Measurements from ENCODE around the gene CELF2.
A peak's percentile ranks its signal among the peaks of the same experiment; 100 is the strongest.

Gene CELF2

DNA sequence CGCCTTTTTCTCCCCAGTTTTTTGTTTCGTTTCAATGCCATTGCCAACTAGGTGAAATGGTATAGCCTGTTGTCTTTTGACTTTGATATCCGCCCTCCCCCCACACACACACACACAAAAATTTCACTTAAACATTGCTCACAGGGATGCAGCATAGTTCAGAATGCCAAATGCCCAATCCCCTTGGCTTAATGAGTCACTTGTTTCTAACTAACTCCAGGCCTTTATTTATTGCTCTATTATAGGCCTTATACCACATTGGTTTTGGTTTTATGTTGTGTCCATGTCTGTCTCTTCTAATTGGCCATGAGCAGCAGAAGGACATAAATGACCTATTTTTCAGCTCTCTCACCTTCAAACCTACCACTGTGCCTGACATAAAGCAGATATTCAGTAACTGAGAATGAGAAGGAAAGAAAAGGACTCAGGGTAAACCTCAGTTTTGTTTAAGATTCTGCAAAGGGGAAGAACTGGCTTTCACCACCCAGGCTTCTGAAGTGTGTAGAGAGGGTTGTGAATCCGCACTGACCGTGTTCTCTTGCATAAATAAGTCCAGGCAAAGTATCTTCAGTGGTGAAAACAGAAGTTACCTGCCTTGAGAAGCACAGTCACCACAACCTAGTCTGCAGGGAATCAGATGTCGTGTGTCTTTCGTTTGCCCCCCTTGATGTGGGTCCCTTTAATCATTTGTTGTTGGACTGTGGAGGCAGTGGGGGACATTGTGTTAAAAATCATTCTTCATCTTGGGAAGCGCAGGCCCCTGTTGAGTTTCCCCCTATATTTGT lies 139.8 kb downstream of the CELF2 start:
- no peak for DNase-seq (ENCODE audit: low read depth)

DNA sequence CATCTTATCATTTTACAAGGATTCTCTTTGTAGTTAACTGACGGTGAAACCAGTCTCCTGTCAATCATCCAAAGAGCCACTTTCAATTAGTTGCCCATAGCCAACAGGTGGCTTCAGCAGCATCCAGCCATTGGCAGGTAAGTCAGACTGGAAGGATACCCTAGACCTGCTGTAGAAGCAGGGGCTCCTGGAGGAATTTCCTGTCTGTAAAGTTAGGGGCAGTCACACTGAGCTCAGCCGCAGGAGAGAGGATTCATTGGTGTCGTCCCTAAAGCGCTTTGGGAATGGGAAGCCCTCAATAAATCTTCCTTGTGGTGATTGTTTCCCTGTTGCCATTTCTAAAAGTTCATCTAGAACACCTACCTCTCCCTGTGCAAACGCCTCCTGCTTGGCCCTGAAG lies 140.4 kb downstream of the CELF2 start:
- no peak for DNase-seq (ENCODE audit: low read depth)

- no peak for DNase-seq (ENCODE audit: low read depth)
Observed at GRCh38 chr10:11159543-11160215, 142.0 kb downstream of the CELF2 start.

GRCh38 chr10:11161096-11161495 lies 143.4 kb downstream of the CELF2 start:
- DNase-seq (ENCODE audit: low read depth), result no peak

GRCh38 chr10:11161910-11162309 lies 144.2 kb downstream of the CELF2 start:
- DNase-seq (ENCODE audit: low read depth), result no peak

- peak; percentile 54 for DNase-seq (ENCODE audit: low read depth)
Observed at GRCh38 chr10:11162828-11163599, 145.3 kb downstream of the CELF2 start.

DNA sequence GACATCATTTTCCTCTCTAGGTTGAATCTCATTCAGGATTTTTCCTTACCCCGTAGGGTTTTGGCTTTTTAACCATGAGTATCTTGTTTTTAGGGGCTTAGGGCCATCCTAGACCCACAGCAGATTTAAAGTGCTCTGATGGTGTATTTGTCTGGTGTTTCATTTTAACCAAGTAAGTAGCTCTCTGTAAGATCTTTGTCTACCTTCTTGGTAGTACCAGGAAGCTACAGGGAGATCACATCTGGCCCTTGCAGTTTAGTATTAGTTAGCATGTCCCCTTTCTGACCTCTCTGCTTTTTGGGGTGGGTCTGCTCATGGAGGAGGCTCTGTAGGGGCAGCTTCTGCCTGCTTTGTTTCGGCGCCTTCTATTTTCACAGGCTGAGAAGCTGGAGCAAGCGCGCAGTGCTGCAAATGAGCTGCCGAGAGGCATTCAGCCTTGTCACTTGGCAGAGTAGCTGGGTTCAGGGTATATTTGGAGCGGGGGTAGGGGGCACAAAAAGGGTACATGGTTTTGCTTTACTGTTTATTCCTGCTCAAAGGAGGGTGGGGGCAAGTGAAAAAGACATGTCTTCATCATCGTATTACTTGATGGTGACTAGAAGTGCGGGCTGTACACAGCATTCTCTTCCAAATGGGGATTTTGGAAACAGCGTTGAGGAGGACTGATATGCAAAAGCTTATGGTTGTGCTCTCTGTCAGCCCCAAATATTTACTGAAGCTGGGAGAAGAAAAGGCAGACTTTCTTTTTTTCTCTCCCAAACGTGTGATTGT lies 146.3 kb downstream of the CELF2 start:
- no peak for DNase-seq (ENCODE audit: low read depth)

DNA sequence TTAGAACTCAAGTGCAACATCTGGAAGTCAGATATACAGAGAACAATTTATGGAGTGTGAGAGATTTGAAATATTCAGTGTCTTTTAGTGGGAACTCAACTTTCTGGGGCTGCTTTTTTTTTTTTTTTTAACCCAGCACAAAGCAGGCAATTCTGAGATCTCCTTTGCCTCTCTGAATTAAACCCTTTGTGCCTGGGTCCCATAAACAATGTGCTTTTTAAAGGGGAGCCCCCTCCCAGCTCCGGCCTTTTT lies 146.8 kb downstream of the CELF2 start:
- no peak for DNase-seq (ENCODE audit: low read depth)

- DNase-seq (ENCODE audit: low read depth), result peak; percentile 62
Observed at GRCh38 chr10:11164803-11165590, 147.3 kb downstream of the CELF2 start.

GRCh38 chr10:11165591-11166543 lies 148.2 kb downstream of the CELF2 start:
- DNase-seq (ENCODE audit: low read depth), result peak; percentile 54

DNA sequence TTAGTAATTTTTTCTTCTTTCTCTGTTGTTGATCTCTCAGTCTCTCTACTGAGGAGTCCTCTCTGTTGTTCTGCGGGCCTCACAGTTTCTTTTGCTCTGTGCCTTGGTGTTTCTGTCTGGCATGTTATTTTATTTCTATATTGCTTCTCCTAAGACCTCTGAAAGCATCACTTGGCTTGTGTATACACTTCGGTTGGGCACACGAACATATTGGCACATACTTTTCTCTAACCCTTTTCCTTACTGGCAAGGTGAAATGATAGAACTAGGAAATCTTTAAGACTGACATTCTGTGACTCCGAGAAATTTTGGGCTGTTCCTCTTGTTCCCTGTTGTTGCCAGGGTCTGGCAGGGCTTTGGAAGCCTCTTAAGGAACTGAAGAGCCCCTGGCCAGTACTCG lies 148.9 kb downstream of the CELF2 start:
- no peak for DNase-seq (ENCODE audit: low read depth)

GRCh38 chr10:11167233-11167966 lies 149.7 kb downstream of the CELF2 start:
- no peak for DNase-seq (ENCODE audit: low read depth)

DNA sequence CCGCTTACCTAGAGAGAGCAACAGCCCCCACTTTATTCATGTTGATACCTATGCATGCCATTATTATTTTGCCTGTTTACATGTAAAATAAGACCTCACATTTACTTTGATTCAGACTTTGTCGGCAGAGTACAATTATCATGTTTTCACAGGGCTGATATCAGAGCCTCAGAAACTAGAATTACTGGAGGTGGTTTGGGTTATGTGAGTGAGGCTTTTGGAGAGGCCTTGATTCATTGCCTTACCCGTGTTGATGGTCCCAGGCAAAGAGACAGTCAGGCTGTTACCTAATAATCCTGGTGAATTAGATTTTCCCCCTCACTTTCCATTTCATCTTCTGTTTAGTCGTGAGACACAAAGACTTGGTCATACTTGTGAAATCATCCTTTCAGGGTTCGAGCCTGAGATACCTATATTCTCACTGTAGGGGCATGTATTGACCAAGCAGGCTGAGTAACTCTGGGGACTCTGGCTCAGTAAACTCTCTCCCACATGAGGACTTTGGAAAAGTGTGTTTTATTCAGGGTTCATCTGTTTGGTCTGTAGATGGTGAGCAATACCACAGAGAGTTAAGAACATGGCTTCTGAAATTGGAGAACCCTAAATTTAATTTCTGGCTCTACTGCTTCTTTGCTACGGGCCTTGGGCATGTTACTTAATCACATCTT lies 150.9 kb downstream of the CELF2 start:
- DNase-seq (ENCODE audit: low read depth), result no peak

DNA sequence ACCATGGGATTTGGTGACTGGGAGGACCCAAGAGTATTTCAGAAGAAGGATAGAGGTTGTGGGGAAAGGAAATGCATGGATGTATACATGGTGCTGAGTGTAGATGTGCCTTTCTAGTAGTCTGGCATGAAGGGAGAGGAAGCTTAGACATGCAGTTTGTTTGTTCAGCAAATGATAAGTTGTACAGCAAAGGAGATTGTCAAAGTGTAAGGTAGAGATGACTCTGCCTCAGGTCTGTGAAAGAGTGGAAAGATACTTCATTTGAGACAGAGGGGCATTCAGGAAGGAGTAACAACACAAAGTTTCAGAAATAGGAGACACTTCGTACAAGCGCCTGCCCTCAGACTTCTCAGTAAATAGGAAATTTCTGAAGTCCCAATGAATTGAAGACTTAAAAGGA lies 152.3 kb downstream of the CELF2 start:
- no peak for DNase-seq (ENCODE audit: low read depth)

GRCh38 chr10:11170574-11170973 lies 152.9 kb downstream of the CELF2 start:
- no peak for DNase-seq (ENCODE audit: low read depth)

GRCh38 chr10:11170993-11171851 lies 153.6 kb downstream of the CELF2 start:
- DNase-seq (ENCODE audit: low read depth), result peak; percentile 49

- no peak for DNase-seq (ENCODE audit: low read depth)
Observed at GRCh38 chr10:11173042-11173441, 155.4 kb downstream of the CELF2 start.

GRCh38 chr10:11175823-11176243 lies 158.2 kb downstream of the CELF2 start:
- no peak for DNase-seq (ENCODE audit: low read depth)

Measured in activated T-cell treated with anti-CD3 and anti-CD28 coated beads for 48 hours (primary cell).